Activated CD4-positive, CD25-positive, alpha-beta regulatory T cell treated with anti-CD3 and anti-CD28 coated beads, Interleukin-2, amount 50 U/mL, for 72 hours (primary cell): ENCODE data around the gene HEXIM2.
A peak's percentile ranks its signal among the peaks of the same experiment; 100 is the strongest.
"Not testable (repeated sequence)": the region's sequence is repeated elsewhere in the genome, so short reads cannot be mapped to it uniquely, and the experiment has no call there.

Source experiments
- DNase-seq: peaks from one replicate; pipeline ENCODE4 v3.0.0; 2021

The HEXIM2 gene

DNA sequence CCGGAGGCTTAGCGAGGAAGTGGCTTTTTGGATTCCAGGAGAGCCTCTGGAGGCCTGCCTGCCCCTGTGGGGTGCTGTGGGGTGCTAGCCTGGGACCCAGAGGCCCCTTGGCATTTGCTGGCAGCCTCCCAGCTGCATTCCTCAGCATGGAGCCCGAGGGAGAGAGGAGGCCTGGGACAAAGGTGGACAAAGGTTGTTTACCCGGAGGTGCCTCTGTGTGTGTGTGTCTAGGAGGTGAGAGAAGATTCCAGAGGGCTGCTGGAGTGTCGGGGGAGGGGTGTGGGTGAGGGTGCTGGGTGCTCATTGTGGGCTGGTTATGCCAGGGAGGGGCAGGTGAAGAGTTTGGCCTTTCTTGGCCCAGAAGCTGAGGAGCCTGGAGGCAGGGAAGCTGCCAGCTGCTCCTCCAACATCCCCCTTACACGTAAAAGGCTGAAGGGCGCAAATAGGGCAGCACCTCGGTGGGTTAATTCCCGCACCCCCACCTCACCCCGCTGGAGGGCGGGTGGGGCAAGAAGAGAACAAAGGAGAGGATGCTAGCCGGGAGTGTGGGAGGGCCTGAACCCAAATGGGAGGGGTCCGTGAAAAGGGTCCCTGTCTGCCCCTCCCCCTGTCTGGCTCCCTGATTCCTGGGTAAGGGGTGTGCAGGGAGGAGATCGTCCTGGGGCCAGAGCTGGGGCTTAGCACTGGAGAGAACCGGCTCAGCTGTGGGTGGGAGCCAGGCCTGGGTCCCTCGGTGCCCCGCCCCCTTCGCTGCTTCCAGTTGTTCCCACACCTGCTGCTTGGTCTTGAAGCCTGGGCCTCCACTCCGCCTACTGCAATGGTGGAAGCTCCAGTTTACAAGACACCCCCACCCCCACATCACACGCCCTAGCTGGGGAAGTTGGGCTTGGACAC is 9.9 kb downstream of the HEXIM2 start:
- DNase-seq = no peak

DNA sequence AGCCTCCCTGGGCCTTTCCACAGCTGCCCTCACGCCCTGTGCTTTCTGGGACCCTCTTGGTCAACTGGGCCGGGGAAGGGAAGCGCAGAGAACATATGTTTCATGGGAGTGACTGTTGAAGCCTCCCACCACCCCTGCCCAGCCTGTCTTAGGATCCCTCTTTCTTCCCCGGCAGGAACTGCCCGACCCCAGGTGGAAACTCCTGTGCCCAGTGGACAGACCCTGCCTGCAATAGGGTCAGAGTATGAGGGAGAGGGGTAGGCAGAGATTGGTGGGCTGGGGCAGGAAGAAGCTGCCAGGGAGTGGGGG is 10.5 kb downstream of the HEXIM2 start:
- no peak for DNase-seq

DNA sequence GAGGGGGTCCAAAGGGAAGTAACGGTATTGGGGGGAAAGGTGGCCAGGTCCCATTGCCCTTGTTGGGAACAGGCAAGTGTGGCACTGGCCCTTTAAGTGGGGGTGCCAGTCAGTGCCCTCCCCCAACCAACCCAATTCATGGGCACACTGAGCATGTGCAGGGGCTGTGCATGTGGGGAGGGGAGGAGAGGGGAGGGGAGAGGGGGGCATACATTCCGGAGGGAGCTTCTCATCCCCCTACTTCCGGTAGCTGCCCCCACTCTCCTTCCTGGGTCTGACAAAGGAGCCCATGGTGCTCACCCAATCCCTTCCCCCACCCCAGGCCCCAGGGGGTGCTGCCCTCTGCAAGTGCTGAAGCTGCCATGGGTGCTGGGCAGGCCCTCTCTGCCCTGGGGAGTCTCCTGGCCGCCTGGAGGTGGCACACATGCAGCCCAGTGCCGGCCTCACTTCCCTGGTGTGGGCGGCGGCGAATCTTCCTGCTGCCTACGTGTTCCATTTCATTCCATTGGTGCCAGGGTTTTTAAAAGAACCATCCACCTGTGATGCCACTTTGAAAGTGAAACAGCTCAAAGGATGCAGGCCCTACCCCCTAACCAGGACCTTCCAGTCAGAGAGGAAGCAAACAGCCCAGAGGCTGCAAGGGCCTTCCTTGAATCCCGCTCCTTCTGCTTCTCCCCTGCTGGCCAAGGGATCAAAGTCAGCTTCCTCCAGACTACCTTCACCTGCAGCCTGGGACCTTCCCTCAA is 11.0 kb downstream of the HEXIM2 start:
- DNase-seq = peak; percentile 40

DNA sequence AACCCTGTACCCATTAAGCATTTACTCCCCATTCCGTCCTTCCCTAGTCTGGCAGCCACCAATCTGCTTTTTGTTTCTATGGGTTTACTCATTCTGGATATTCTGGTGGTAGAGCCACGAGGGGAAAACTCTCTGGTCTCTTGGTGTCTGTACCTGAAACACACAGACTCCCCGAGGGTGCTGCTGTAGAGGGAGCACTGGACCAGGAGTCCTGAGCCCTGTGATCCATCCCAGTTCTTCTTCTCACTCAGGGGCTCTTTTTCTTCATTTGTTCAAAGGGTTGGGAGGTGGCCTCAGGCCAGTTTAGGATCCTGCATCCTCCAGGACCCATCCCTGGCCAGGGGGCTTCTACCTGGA is 14.1 kb downstream of the HEXIM2 start:
- no peak for DNase-seq

DNA sequence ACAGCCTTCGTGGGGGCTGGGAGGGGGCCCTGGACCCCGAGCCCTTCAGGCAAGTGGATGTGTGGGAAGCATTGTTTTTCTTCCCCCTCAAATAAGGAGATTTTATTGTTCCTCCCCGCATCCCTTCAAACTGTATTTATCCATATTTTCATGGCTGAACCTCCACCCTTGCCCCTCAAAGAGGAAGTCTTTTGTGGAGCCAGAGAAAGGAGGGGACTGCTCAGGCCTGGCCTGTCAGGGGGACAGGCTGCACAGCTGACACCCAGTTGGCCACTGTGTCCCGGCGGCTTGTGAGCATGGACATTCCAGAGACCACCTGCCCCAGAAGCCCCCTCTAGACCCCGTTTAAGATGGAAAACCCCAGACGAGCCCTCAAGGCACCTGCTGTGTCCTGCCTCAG is 15.9 kb downstream of the HEXIM2 start:
- DNase-seq = no peak

DNA sequence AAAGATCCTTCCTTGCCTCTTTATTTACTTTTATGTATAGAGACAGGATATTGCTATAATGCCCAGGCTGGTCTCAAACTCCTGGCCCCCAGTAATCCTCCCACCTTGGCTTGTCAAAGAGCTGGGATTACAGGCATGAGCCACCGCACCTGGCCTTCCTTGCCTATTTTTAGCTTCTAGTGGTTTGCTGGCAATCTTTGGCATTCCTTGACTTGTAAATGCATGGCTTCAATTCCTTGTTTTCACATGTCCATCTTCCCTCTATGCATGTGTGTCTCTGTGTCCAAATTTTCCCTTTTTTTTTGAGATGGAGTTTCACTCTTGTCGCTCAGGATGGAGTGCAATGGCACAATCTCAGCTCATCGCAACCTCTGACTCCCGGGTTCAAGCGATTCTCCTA is 22.5 kb downstream of the HEXIM2 start:
- no peak for DNase-seq

DNA sequence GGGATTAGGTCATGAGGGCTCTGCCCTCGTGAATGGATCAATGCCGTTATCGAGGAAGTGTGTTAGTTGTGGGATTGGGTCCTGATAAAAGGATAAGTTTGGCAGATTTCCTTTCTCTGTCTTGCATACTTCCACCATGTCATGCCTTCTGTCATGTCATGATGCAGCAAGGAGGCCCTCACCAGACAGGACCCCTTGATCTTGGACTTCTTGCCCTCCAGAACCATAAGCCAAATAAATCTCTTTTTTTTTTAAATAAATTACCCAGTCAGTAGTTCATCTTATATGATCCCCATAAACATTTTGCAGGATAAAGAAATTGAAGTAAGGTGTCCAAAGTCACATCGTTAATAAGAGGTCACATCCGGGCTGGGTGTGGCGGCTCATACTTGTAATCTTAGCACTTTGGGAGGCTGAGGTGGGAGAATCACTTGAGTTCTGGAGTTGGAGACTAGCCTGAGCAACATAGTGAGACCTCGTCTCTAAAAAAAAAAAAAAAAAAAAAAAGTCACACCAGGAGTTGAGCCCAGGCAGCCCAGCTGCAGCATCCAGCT is 25.2 kb downstream of the HEXIM2 start:
- DNase-seq = no peak

GRCh38 chr17:45189009-45189408 is 27.3 kb downstream of the HEXIM2 start:
- no peak for DNase-seq

DNA sequence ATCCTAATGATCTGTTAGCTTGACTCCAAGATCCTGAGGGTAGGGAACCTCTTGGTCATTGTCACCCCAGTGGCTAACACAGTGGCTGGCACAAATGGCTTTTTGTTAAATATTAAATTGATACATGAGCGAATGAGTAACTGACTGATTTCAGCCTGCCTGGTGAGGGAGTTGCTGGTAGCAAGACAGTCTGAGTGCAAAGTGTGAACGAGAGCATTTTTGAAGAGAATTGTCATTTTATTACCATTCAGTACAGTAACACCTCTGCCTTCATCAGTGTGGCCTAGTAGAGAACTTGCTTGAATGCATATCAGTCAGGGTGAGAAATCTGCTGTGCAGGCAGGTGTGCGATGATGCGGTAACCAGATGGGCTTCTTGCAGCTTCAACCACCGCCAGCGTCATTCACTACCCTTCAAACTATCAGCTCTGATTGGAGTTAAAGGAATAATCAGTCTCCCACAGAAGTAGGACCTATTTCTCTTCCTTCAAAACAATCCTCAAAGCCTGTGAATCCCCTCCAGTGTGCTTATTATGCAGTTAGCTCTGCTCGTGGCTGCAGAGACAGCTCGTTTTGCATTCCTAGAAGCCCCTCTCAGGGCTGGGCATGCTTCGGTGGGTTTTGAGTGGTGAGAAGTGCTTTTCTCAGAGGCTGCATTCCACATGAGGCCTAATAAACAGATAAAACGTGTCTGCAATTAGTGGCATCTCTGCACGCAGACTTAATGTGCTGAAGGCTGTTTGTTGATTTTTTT is 29.0 kb downstream of the HEXIM2 start:
- DNase-seq = no peak

GRCh38 chr17:45195424-45195823 is 33.7 kb downstream of the HEXIM2 start:
- DNase-seq = no peak

DNA sequence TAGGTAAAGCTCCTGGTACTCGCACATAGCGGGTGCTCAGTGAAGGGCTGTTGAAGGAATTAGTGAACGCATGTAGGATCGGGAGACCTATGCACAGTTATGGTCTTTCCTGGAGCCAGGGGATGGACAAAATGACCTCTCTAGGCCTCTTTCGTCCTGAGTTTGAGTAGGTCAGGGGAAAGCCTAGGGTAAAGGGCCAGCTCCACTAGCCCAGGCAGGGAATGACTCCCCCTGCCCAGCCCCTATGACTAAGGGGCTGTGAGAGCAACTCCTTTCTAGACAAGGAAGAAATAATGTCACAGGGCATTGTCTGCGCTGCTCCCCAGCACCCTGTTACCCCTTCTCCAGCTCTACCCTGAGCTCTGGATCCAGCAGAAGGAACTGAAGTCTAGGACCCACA is 35.4 kb downstream of the HEXIM2 start:
- no peak for DNase-seq

DNA sequence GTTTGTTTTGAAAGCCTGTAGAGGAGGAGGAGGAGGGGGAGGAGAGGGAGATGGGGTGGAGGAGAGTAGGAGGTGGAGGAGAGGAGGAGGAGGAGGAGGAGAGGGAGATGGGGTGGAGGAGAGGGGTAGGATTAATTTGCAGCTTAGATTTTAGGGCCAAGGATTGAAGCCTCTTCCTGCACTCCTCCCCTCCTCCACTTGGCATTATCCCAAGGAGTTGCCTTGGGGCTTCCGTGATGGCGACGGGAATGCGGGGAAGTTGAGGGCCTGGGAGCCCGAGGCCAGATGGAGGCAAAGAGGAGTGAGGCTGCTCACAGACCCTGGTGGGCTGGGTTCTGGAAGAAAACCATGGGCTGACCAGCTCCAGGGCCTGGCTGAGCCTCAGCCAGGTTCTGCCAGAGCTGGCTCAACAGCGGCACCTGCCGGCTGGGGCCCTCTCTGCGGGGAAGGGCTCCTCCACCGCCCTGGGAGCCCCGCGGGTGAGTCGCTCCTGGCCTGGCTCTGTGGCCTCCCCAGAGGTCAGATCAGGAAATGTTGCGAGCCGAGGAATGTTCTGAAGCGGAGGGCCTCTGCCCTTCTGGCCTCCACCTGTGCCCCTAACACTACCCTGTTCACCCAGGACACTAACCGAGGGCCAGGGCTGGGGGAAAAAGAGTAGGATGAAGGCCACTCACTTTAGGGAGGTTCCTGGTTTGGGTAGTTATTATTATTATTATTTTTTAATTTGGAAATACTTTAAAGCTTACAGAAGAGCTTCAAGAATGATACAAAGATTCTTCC is 36.1 kb downstream of the HEXIM2 start:
- DNase-seq = peak; percentile 92

DNA sequence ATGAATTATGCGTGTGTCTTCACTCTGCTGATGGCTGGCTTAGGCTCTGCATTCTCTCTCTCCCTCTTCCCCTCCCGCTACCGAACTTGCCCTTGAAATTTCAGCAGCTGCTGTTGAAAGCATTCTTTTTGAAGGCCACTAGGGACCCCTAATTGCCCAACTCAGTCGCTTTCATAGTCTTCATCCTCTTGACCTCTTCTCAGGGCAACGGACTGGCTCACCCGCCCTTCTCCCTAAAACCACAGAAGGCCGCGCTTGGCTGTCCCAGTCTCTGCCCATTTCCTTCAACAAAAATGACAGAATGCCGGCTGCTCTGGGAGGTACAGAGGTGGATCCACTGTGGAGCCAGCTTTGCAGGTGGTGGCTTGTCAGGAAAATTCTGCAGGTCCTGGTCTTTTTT is 39.0 kb downstream of the HEXIM2 start:
- no peak for DNase-seq

DNA sequence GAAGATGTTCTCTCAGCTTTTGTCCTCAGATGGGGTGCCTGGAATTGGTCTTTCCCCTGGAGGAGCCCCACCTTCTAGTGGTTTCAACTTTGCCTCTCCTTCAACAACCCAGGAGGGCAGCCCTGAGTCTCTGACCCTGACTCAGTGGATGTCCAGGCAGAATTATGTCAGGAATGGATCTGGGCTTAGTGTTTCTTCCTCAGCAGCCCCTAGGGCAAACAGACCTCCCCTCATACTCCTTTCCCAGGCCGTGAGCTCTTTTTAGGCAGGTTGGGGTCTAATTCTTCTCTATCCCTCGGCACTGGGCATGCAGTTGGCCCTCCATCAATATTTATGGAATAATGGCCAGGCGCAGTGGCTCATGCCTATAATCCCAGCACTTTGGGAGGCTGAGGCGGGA is 39.8 kb downstream of the HEXIM2 start:
- DNase-seq = no peak

- DNase-seq = not testable (repeated sequence)
These were observed 40.2 kb downstream of the HEXIM2 start for GRCh38 chr17:45201880-45202279.

DNA sequence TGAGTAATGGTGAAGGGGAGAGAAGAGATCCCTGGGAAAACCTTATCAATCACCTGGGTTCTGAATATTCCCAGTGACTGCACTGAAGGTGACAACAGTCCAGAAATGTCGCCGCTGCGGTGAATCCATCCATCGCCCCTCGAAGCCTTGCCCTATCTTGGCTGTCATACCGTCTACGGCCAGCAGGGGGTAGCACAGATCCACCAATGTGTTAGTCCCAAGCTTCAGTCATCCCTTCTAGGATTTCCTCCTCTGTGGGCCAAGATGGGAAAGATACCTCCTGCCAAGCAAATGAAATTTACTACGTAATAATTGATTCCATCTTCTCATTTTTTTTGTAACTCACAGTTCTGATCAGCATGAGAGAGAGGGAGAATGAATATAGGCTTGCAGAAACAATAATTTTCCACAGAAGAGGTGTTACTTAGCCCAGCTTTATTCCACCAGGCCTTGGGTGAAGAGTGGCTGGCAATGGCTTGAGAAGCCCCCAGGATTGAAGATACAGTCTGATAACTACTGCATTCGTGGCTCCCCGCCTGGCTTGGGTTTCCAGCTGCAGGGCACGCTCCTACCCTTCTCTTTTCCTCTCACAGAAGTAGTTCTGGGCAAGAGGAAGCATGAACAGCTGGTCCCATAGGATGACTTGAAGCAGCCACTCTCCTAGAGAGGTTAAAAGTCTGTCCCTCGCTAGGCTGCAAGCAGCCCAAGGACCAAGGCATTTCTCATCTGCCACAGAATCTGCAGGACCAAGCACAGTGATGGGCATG is 57.4 kb downstream of the HEXIM2 start:
- peak; percentile 87 for DNase-seq
